Breast epithelium (tissue), 3 donors: ENCODE results near the gene DCTN5.

Experiments
- CTCF ChIP-seq, 3 donors: fragments of 450-650 bp; IDR thresholded peaks; one replicate each; pipeline ENCODE4 v1.5.1; 2016 to 2017; ENCODE audit warnings: antibody characterized with exemption in 3 of 3, mild to moderate bottlenecking in 3 of 3, moderate library complexity in 3 of 3
- POLR2A ChIP-seq: fragments of 450-650 bp; IDR thresholded peaks from one replicate; pipeline ENCODE4 v1.6.1; 2016; ENCODE audit warnings: antibody characterized with exemption, mild to moderate bottlenecking, moderate library complexity

- TF ChIP-seq CTCF (IDR thresholded peaks at IDR 0.05) (no peak), POLR2A (no peak)
These were observed 26.0 kb downstream of the DCTN5 start for GRCh38 chr16:23667355-23667659.
